ENCODE measurements around the gene CD7.

The CD7 gene

GRCh38 chr17:82346342-82347300, 29.2 kb upstream of the CD7 start:
- DNase-seq: no peak

- DNase-seq: no peak
Measured at GRCh38 chr17:82345151-82345976, 28.0 kb upstream of the CD7 start.

- no peak for DNase-seq
Measured at GRCh38 chr17:82344175-82344907, 26.9 kb upstream of the CD7 start.

- no peak for DNase-seq
Measured at GRCh38 chr17:82343560-82343959, 26.2 kb upstream of the CD7 start.

GRCh38 chr17:82342361-82343079, 25.1 kb upstream of the CD7 start:
- no peak for DNase-seq

GRCh38 chr17:82339634-82340580, 22.5 kb upstream of the CD7 start:
- no peak for DNase-seq

GRCh38 chr17:82338858-82339633, 21.6 kb upstream of the CD7 start:
- DNase-seq: no peak

- no peak for DNase-seq
Measured at GRCh38 chr17:82334622-82335394, 17.4 kb upstream of the CD7 start.

- DNase-seq: no peak
Measured at GRCh38 chr17:82334204-82334621, 16.8 kb upstream of the CD7 start.

GRCh38 chr17:82333279-82334171, 16.1 kb upstream of the CD7 start, which contains the start of gene SECTM1:
Gene SECTM1 (minus strand): TSS chr17:82333766. CDS start chr17:82327240, 6,526 bp downstream.
- DNase-seq: no peak

GRCh38 chr17:82332669-82333278, 15.4 kb upstream of the CD7 start:
- no peak for DNase-seq

- DNase-seq: no peak
Measured at GRCh38 chr17:82331345-82331939, 14.0 kb upstream of the CD7 start.

- peak; percentile 85 for DNase-seq
Measured at GRCh38 chr17:82330322-82331239, 13.2 kb upstream of the CD7 start.

- DNase-seq: no peak
Measured at GRCh38 chr17:82329683-82330321, 12.4 kb upstream of the CD7 start.

GRCh38 chr17:82328994-82329507, 11.6 kb upstream of the CD7 start:
- DNase-seq: no peak
